Measurements from ENCODE around the gene OR5AU1.

OR5AU1 gene

DNA sequence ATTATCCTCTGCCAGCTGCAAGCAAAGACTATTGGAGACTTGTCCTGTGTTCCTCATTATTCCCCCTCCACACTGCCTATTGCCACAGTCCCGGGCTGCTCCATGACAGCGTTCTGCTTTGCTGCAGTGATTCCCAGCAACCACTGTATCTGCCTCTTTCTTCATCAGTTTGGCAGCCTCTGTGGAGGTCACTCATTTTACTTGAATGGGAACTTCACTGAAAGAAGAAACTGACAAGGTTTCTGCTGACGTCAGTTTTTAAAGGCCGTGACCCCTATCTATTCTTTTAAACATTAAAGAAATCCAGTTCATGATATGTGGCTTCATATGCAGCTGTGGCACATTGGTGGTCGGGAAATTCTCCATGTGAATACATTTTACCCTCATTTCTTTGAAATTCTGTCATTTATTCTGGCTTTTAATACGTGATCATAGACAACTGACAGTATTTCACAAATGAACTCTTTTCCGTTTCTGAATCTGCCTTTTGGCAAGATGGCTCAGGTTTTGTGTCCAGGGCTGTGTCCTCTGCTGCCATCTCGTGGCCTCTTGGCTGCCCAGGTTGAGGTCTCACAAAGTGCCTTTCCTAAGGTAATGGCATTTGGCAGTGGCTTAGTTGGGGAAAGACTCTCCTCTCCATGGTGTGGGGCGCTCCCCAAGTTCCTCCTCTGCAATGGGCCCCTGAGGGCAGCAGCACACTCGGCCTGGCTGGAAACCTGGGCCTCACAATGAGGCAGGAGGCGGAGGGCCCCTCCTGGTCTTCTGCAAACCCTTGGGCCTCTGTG, 49.2 kb downstream of the OR5AU1 start:
- peak; percentile 60 for DNase-seq (ENCODE audit: low read depth)

DNA sequence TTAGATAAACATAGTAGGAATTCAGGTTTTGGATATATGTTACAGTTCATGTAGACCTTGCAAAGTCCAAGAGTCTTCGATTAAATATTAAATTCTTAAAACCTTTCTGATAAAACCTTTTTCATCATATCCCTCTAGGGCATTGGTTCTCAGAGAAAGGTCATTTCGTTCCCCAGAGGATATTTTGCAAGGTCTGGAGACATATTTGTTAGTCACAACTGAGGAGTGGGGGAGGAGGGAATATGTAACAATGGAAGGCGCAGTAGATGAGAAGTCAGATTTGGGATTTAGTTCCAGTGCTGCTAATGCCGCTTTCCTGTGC, 49.7 kb downstream of the OR5AU1 start:
- DNase-seq (ENCODE audit: low read depth), result no peak

- no peak for DNase-seq (ENCODE audit: low read depth)
Observed at GRCh38 chr14:21105095-21105494, 50.8 kb downstream of the OR5AU1 start.

Measured in stromal cell of bone marrow (primary cell).